ENCODE results near the gene CD74. TPM values are rescaled to one million over a fixed set of nuclear protein-coding genes. Genes with fewer than 3 reads are reported as not detected.

The CD74 gene
- total RNA-seq, 1 donor from 2014 or later = 15.7 TPM

DNA sequence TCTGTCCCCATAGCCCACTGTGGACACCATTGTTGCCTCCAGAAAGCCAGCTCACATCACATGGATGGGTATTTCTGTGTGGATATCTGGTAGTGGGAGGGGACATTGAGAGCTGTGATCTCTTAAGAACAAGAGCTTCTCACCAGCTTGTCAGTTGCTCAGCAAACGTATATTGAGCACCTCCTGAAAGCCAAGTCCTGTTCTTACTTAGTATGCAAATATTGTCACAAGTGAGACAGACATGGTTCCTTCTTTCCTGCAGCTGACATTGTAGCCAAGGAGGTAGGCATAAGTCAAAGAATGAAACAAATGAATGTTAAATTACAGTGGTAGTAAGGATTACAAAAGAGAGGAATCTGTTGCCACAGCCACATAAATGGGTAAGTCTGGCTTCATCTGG, 51.4 kb downstream of the CD74 start:
- H3K4me3 ChIP-seq (ENCODE audit: insufficient read depth, low read depth, low read length) = no peak overlapping the region
- H3K27me3 ChIP-seq (ENCODE audit: insufficient read depth, low read length) = no peaks in the 10 kb centered on the region
- peaks cover 3% of the 10 kb centered on the region for H3K4me1 Mint-ChIP-seq (ENCODE audit: low read depth, unreplicated experiment)
- no peak overlapping the region for H3K27ac Mint-ChIP-seq (ENCODE audit: unreplicated experiment)
- H4K20me1 ChIP-seq (ENCODE audit: insufficient read depth, low read length) = peaks cover 20% of the 10 kb centered on the region
- no peak overlapping the region for H3K4me3 Mint-ChIP-seq (ENCODE audit: unreplicated experiment)
- H3K79me2 ChIP-seq (ENCODE audit: insufficient read depth, low read length) = peaks cover 37% of the 10 kb centered on the region
- no peak overlapping the region for H3K4me2 ChIP-seq (ENCODE audit: low read length)
- DNase-seq (ENCODE audit: low read depth) = no peak
- FAIRE-seq = no peak
- H3K27me3 Mint-ChIP-seq (ENCODE audit: low read depth, unreplicated experiment) = no peaks in the 10 kb centered on the region
- peaks cover 39% of the 10 kb centered on the region for H3K36me3 ChIP-seq (ENCODE audit: insufficient read depth, low read length)
- H3K9me3 Mint-ChIP-seq (ENCODE audit: unreplicated experiment) = no peaks in the 10 kb centered on the region
- no peak overlapping the region for H2AFZ ChIP-seq (ENCODE audit: low read depth, low read length)
- H3K36me3 Mint-ChIP-seq (ENCODE audit: low read depth, unreplicated experiment) = peaks cover 19% of the 10 kb centered on the region
- H3K9me3 ChIP-seq (ENCODE audit: insufficient read depth, low read depth, low read length) = no peaks in the 10 kb centered on the region
- TF ChIP-seq EZH2 (IDR thresholded peaks at IDR 0.05; ENCODE audit: insufficient read depth, low read length) (no peak), CTCF (IDR thresholded peaks at IDR 0.05; ENCODE audit: insufficient read depth, low read depth, low read length) (no peak)
- H3K27ac ChIP-seq (ENCODE audit: low read depth, low read length) = no peak overlapping the region
- H3K9ac ChIP-seq (ENCODE audit: low read length) = no peak overlapping the region
- peaks cover 5% of the 10 kb centered on the region for H3K4me1 ChIP-seq (ENCODE audit: insufficient read depth, low read length)

- H3K27me3 ChIP-seq (ENCODE audit: insufficient read depth, low read length) = no peaks in the 10 kb centered on the region
Measured at GRCh38 chr5:150358261-150359095, 54.2 kb downstream of the CD74 start.

More at GRCh38 chr5:150358261-150359095, 54.2 kb downstream of the CD74 start:
- Histone ChIP-seq H3K79me2 (ENCODE audit: insufficient read depth, low read length) (peaks cover 37% of the 10 kb centered on the region), H3K4me2 (ENCODE audit: low read length) (peak overlapping the region; percentile 99), H2AFZ (ENCODE audit: low read depth, low read length) (peak overlapping the region; percentile 87), H3K4me3 (ENCODE audit: insufficient read depth, low read depth, low read length) (peak overlapping the region; percentile 81), H3K4me1 (ENCODE audit: insufficient read depth, low read length) (peaks cover 5% of the 10 kb centered on the region), H3K9ac (ENCODE audit: low read length) (peak overlapping the region; percentile 88), H3K27ac (ENCODE audit: low read depth, low read length) (peak overlapping the region; percentile 53), H3K9me3 (ENCODE audit: insufficient read depth, low read depth, low read length) (no peaks in the 10 kb centered on the region), H3K36me3 (ENCODE audit: insufficient read depth, low read length) (peaks cover 22% of the 10 kb centered on the region), H4K20me1 (ENCODE audit: insufficient read depth, low read length) (peaks cover 18% of the 10 kb centered on the region)
- TF ChIP-seq EZH2 (IDR thresholded peaks at IDR 0.05; ENCODE audit: insufficient read depth, low read length) (no peak), CTCF (IDR thresholded peaks at IDR 0.05; ENCODE audit: insufficient read depth, low read depth, low read length) (no peak)
- H3K27me3 Mint-ChIP-seq (ENCODE audit: low read depth, unreplicated experiment) = peaks cover 3% of the 10 kb centered on the region
- peaks cover 9% of the 10 kb centered on the region for H3K36me3 Mint-ChIP-seq (ENCODE audit: low read depth, unreplicated experiment)
- peaks cover 3% of the 10 kb centered on the region for H3K4me1 Mint-ChIP-seq (ENCODE audit: low read depth, unreplicated experiment)
- peak overlapping the region; percentile 92 for H3K27ac Mint-ChIP-seq (ENCODE audit: unreplicated experiment)
- H3K9me3 Mint-ChIP-seq (ENCODE audit: unreplicated experiment) = no peaks in the 10 kb centered on the region
- H3K4me3 Mint-ChIP-seq (ENCODE audit: unreplicated experiment) = peak overlapping the region; percentile 94
- FAIRE-seq = no peak
- DNase-seq (ENCODE audit: low read depth) = peak; percentile 16

All from astrocyte (in vitro differentiated cells and primary cell).